ENCODE measurements around the gene VPS39.

DNA sequence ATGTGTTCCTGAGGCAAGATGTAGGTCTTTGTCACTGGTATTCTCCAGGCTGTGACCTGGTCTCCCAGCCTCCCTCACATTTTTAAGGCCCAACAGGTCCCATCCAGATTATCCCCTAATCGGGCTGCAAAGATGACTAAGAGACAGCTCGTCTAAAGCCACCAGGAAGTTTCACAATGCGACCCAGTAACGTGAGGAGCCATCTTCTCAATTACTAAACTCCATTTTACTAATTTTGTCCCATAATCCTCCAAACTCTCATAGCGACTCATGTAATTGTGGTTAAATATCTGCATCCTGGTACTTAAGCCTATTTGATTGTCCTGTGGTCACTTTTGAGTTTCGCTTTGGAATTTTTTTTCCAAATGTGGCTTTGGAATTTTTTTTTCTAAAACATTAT is 43.0 kb downstream of the VPS39 start:
- TF ChIP-seq, protein P1, sequence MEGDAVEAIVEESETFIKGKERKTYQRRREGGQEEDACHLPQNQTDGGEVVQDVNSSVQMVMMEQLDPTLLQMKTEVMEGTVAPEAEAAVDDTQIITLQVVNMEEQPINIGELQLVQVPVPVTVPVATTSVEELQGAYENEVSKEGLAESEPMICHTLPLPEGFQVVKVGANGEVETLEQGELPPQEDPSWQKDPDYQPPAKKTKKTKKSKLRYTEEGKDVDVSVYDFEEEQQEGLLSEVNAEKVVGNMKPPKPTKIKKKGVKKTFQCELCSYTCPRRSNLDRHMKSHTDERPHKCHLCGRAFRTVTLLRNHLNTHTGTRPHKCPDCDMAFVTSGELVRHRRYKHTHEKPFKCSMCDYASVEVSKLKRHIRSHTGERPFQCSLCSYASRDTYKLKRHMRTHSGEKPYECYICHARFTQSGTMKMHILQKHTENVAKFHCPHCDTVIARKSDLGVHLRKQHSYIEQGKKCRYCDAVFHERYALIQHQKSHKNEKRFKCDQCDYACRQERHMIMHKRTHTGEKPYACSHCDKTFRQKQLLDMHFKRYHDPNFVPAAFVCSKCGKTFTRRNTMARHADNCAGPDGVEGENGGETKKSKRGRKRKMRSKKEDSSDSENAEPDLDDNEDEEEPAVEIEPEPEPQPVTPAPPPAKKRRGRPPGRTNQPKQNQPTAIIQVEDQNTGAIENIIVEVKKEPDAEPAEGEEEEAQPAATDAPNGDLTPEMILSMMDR (IDR thresholded peaks at IDR 0.05): no peak
- no peak for TF ChIP-seq POLR2A (IDR thresholded peaks at IDR 0.05)
